Endodermal cell (in vitro differentiated cells): ENCODE results near the gene MID1. TPM values are rescaled to one million over a fixed set of nuclear protein-coding genes. Genes with fewer than 3 reads are reported as not detected.

Source experiments
- DNase-seq: peaks from one replicate; pipeline ENCODE4 v3.0.0-alpha.2; 2017
- H3K27ac ChIP-seq: 2 replicates; pipeline ENCODE4 v1.5.1; 2013; ENCODE audit warnings: mild to moderate bottlenecking, low read depth, low read length, moderate library complexity
- H3K27me3 ChIP-seq: 2 replicates; pipeline ENCODE4 v1.6.1; 2013; ENCODE audit warnings: mild to moderate bottlenecking, low read length, moderate library complexity; ENCODE audit not compliant: insufficient read depth, control insufficient read depth, poor library complexity, severe bottlenecking
- H3K36me3 ChIP-seq: 2 replicates; pipeline ENCODE4 v1.7.0; 2013; ENCODE audit warnings: mild to moderate bottlenecking, low read length, moderate library complexity; ENCODE audit not compliant: control insufficient read depth, insufficient read depth
- H3K4me1 ChIP-seq: one replicate; pipeline ENCODE4 v1.7.0; 2013; ENCODE audit warnings: low read length; ENCODE audit not compliant: control insufficient read depth, insufficient read depth
- H3K4me3 ChIP-seq: 2 replicates; pipeline ENCODE4 v1.5.1; 2013; ENCODE audit warnings: mild to moderate bottlenecking, low read length, moderate library complexity
- H3K9ac ChIP-seq: 2 replicates; pipeline ENCODE4 v1.6.1; 2013; ENCODE audit warnings: mild to moderate bottlenecking, low read length, moderate library complexity; ENCODE audit not compliant: poor library complexity, severe bottlenecking; ENCODE audit errors: extremely low read depth
- H3K9me3 ChIP-seq: 2 replicates; pipeline ENCODE4 v1.6.1; 2013; ENCODE audit warnings: mild to moderate bottlenecking, low read length, moderate library complexity; ENCODE audit not compliant: control insufficient read depth
- H3K27ac Mint-ChIP-seq: 2 replicates; pipeline ENCODE4 v1.8.0; 2020; ENCODE audit warnings: mixed read lengths
- H3K27me3 Mint-ChIP-seq: 2 replicates; pipeline ENCODE4 v1.8.0; 2021; ENCODE audit warnings: mild to moderate bottlenecking, mixed read lengths; ENCODE audit not compliant: insufficient read depth
- H3K36me3 Mint-ChIP-seq: 2 replicates; pipeline ENCODE4 v1.8.0; 2020; ENCODE audit warnings: low read depth, mixed read lengths
- H3K4me1 Mint-ChIP-seq: 2 replicates; pipeline ENCODE4 v1.8.0; 2020; ENCODE audit warnings: mixed read lengths
- H3K4me3 Mint-ChIP-seq: 2 replicates; pipeline ENCODE4 v1.8.0; 2020; ENCODE audit warnings: mild to moderate bottlenecking, moderate library complexity, mixed read lengths
- H3K9me3 Mint-ChIP-seq: 2 replicates; pipeline ENCODE4 v1.8.0; 2020; ENCODE audit warnings: mild to moderate bottlenecking, mixed read lengths
- CTCF ChIP-seq: fragments of 200-600 bp; sonication (generic); conservative IDR thresholded peaks from 2 replicates; pipeline ENCODE4 v1.5.0; 2021; ENCODE audit warnings: antibody characterized with exemption, mild to moderate bottlenecking
- WGBS, 2 experiments: methylation state at CpG; one replicate each; pipeline versions ENCODE4 v1.1.5 to v1.1.7; 2013; ENCODE audit warnings: missing lambda C conversion rate in 2 of 2, mixed read lengths in 1 of 2; ENCODE audit not compliant: insufficient coverage in 1 of 2, insufficient read length in 1 of 2; 5-methylcytosine and 5-hydroxymethylcytosine counted together
- total RNA-seq, 2 donors: library from RNA; stranded (reverse); fragmentation: NEBNext Ultra II Directional in 1 of 2; extraction: Animal tissue kit (Norgen Biotek cat#: 25700) in 1 of 2; gene quantifications; 2 replicates in 1 of 2; 3 replicates in 1 of 2; pipeline ENCODE4 v1.2.1, GENCODE V29; 2021

The MID1 gene
- total RNA-seq, 2 donors from 2014 or later: 23.5 to 24.9 TPM

- Histone ChIP-seq H3K4me1 (peaks cover 3% of the 10 kb centered on the region), H3K9me3 (no peaks in the 10 kb centered on the region), H3K27ac (no peak overlapping the region), H3K36me3 (peaks cover 30% of the 10 kb centered on the region), H3K9ac (no peak overlapping the region), H3K4me3 (no peak overlapping the region), H3K27me3 (no peaks in the 10 kb centered on the region)
- Mint-ChIP-seq H3K4me1 (no peaks in the 10 kb centered on the region), H3K27ac (no peak overlapping the region), H3K4me3 (no peak overlapping the region), H3K27me3 (no peaks in the 10 kb centered on the region), H3K9me3 (peaks cover 41% of the 10 kb centered on the region), H3K36me3 (peaks cover 13% of the 10 kb centered on the region)
- WGBS, 2 experiments: 91% methylated on average over 1 of the region's 1 CpG; no CpG with 5 or more reads in 1 of the 2 experiments
- no peak for TF ChIP-seq CTCF
- no peak for DNase-seq
These were observed 145.9 kb downstream of the MID1 start for GRCh38 chrX:10474510-10474909.

DNA sequence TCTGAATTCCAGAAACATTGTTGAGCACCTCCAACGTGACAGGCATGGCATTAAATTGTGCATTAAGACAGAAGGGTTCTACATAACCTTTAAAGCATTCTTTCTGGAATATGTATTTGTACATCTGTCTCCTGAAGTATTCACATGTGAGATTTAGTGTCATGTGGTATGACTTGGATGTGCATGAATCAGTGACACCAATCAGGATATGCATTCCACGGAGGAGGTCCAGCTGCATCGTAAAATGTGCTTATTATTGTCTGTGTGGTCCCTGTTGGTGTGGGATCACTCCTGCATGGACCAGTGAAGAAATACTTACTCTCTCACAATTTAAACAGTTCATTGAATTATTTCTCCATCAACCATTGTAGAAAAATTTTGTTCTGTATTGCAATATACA lies 149.0 kb downstream of the MID1 start:
- H3K4me1 ChIP-seq: no peaks in the 10 kb centered on the region
- no peak overlapping the region for H3K4me3 ChIP-seq
- Mint-ChIP-seq H3K4me3 (no peak overlapping the region), H3K36me3 (peaks cover 27% of the 10 kb centered on the region), H3K9me3 (peaks cover 52% of the 10 kb centered on the region), H3K27ac (no peak overlapping the region), H3K27me3 (no peaks in the 10 kb centered on the region), H3K4me1 (no peaks in the 10 kb centered on the region)
- no peaks in the 10 kb centered on the region for H3K9me3 ChIP-seq
- no peak for TF ChIP-seq CTCF
- no peak overlapping the region for H3K27ac ChIP-seq
- peaks cover 46% of the 10 kb centered on the region for H3K36me3 ChIP-seq
- DNase-seq: no peak
- no peaks in the 10 kb centered on the region for H3K27me3 ChIP-seq
- 100% methylated on average over 1 to 2 of the region's 3 CpGs for WGBS, 2 experiments
- no peak overlapping the region for H3K9ac ChIP-seq

DNA sequence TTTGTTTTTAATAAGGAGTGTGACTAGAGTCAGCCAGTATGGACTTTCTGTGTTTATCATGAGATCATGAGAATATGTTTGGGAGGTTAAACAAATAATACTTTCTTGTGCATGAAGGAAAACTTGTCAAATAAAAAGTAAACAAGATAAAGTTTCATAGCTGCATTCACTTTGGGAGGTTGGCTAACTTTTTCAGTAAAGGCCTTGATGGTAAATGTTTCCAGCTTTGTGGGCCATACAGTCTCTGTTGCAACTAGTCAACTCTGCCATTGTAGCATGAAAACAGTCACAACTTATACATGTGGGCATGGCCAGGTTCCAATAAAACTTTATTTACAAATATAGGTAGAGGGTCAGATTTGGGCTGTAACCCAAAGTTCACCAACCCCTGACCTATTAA lies 150.4 kb downstream of the MID1 start:
- no peak for TF ChIP-seq CTCF
- Mint-ChIP-seq H3K4me3 (no peak overlapping the region), H3K9me3 (peaks cover 42% of the 10 kb centered on the region), H3K36me3 (peaks cover 31% of the 10 kb centered on the region), H3K4me1 (no peaks in the 10 kb centered on the region), H3K27me3 (no peaks in the 10 kb centered on the region), H3K27ac (no peak overlapping the region)
- no peak for DNase-seq
- no peaks in the 10 kb centered on the region for H3K4me1 ChIP-seq
- no peak overlapping the region for H3K9ac ChIP-seq
- H3K36me3 ChIP-seq: peaks cover 49% of the 10 kb centered on the region
- no peak overlapping the region for H3K27ac ChIP-seq
- no peak overlapping the region for H3K4me3 ChIP-seq
- no peaks in the 10 kb centered on the region for H3K9me3 ChIP-seq
- H3K27me3 ChIP-seq: no peaks in the 10 kb centered on the region
